Glutamatergic neuron (in vitro differentiated cells): ENCODE measurements around the gene VCX2. TPM values are rescaled to one million over a fixed set of nuclear protein-coding genes. Genes with fewer than 3 reads are reported as not detected.

Experiments
- DNase-seq: peaks from one replicate; pipeline ENCODE4 v3.0.0; 2022
- H3K27ac Mint-ChIP-seq: one replicate; pipeline ENCODE4 v1.8.0; 2020; ENCODE audit warnings: mild to moderate bottlenecking, mixed read lengths, inconsistent platforms; ENCODE audit not compliant: unreplicated experiment
- H3K27me3 Mint-ChIP-seq: one replicate; pipeline ENCODE4 v1.8.0; 2020; ENCODE audit warnings: mild to moderate bottlenecking, moderate library complexity, mixed read lengths, inconsistent platforms; ENCODE audit not compliant: unreplicated experiment
- H3K36me3 Mint-ChIP-seq: one replicate; pipeline ENCODE4 v1.8.0; 2020; ENCODE audit warnings: mild to moderate bottlenecking, mixed read lengths, inconsistent platforms; ENCODE audit not compliant: unreplicated experiment
- H3K4me1 Mint-ChIP-seq: one replicate; pipeline ENCODE4 v1.8.0; 2020; ENCODE audit warnings: mild to moderate bottlenecking, low read depth, mixed read lengths, inconsistent platforms; ENCODE audit not compliant: unreplicated experiment
- H3K4me3 Mint-ChIP-seq: one replicate; pipeline ENCODE4 v1.8.0; 2020; ENCODE audit warnings: mild to moderate bottlenecking, mixed read lengths, inconsistent platforms; ENCODE audit not compliant: unreplicated experiment
- H3K9me3 Mint-ChIP-seq: one replicate; pipeline ENCODE4 v1.8.0; 2020; ENCODE audit warnings: mild to moderate bottlenecking, moderate library complexity, mixed read lengths, inconsistent platforms; ENCODE audit not compliant: unreplicated experiment
- CTCF ChIP-seq: fragments of 200-600 bp; sonication (generic); IDR thresholded peaks from one replicate; pipeline ENCODE4 v1.5.0; 2021; ENCODE audit not compliant: partially characterized antibody, unreplicated experiment
- total RNA-seq: library from RNA; stranded (reverse); fragmentation: NEBNext Ultra II Directional; extraction: Animal tissue kit (Norgen Biotek cat#: 25700); gene quantifications from one replicate; pipeline ENCODE4 v1.2.1, GENCODE V29; 2021; ENCODE audit not compliant: unreplicated experiment

The VCX2 gene
- total RNA-seq, 1 donor from 2014 or later, result not detected

DNA sequence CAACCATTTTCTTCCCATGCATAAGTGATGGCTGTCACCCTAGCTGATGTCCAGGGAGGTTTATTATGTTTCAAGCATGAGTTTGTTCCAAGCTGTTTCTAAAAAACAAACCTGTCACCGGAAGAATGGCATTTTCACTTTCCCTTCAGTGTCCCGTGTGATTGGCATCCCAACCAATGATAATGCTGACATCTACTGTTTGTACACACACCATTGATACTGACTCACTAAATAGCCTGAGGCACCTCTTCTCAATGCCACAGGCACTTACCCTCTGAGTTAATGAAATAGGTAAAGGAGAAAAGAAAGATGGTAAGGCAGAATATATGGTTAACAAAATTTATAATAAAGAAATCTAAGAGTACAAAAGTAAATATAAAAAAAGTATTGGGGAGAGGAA lies 23.1 kb upstream of the VCX2 start:
- peaks cover 3% of the 10 kb centered on the region for H3K4me1 Mint-ChIP-seq
- TF ChIP-seq CTCF, result no peak
- DNase-seq, result no peak
- H3K4me3 Mint-ChIP-seq, result no peak overlapping the region
- no peak overlapping the region for H3K27ac Mint-ChIP-seq
- H3K27me3 Mint-ChIP-seq, result no peaks in the 10 kb centered on the region
- no peaks in the 10 kb centered on the region for H3K36me3 Mint-ChIP-seq
- H3K9me3 Mint-ChIP-seq, result no peaks in the 10 kb centered on the region

- no peak for DNase-seq
- Mint-ChIP-seq H3K4me3 (no peak overlapping the region), H3K36me3 (no peaks in the 10 kb centered on the region), H3K27ac (no peak overlapping the region), H3K27me3 (no peaks in the 10 kb centered on the region), H3K4me1 (peaks cover 3% of the 10 kb centered on the region), H3K9me3 (no peaks in the 10 kb centered on the region)
- TF ChIP-seq CTCF, result no peak
These were observed 21.2 kb upstream of the VCX2 start for GRCh38 chrX:8192276-8192675.

DNA sequence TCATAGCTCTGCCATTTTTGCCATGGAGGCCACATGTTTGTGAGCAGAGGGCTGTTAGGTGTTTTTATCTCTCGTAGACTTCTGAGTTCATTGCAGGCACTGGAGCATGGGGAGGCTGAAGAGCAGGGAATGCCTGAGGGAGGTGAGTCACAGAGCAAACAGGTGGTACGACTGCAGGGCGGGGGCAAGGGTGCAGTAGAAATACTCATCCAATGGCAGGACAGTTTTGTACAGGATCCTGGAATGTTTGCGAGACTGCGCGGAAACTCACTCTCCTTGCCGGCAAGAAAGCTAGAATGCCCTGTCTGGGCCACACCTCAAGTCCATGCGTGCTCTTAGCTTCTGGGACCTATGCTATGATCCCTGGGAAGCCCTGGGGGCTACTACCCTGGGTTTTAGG lies 20.0 kb upstream of the VCX2 start:
- Mint-ChIP-seq H3K36me3 (no peaks in the 10 kb centered on the region), H3K27me3 (no peaks in the 10 kb centered on the region), H3K4me1 (peaks cover 5% of the 10 kb centered on the region), H3K27ac (no peak overlapping the region), H3K9me3 (no peaks in the 10 kb centered on the region), H3K4me3 (no peak overlapping the region)
- TF ChIP-seq CTCF, result no peak
- DNase-seq, result no peak

DNA sequence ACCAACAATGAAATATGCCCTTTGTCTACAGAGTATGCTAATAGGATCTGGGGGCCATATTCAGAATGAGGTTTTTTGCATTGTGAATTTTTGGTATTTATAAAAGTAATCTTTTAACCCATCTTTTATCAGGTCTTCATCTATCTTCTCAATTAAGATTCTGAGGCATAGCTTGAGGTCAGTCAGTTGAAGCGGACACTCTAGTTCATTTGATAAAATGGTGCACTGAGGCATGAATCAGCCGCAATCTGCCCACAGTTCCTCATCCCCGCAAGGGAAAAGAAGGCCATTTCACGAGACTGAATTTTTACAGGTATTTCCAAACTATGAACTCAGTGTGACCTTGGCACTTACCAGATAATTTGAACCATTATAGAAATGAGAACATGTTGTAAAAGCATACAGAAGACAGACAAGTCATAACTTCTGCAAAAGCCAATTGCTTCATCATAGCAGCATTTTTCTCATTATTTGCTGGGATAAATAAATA lies 19.3 kb upstream of the VCX2 start:
- no peak for TF ChIP-seq CTCF
- H3K4me1 Mint-ChIP-seq, result peaks cover 5% of the 10 kb centered on the region
- no peak overlapping the region for H3K27ac Mint-ChIP-seq
- no peaks in the 10 kb centered on the region for H3K9me3 Mint-ChIP-seq
- no peak for DNase-seq
- no peaks in the 10 kb centered on the region for H3K36me3 Mint-ChIP-seq
- no peaks in the 10 kb centered on the region for H3K27me3 Mint-ChIP-seq
- H3K4me3 Mint-ChIP-seq, result no peak overlapping the region

DNA sequence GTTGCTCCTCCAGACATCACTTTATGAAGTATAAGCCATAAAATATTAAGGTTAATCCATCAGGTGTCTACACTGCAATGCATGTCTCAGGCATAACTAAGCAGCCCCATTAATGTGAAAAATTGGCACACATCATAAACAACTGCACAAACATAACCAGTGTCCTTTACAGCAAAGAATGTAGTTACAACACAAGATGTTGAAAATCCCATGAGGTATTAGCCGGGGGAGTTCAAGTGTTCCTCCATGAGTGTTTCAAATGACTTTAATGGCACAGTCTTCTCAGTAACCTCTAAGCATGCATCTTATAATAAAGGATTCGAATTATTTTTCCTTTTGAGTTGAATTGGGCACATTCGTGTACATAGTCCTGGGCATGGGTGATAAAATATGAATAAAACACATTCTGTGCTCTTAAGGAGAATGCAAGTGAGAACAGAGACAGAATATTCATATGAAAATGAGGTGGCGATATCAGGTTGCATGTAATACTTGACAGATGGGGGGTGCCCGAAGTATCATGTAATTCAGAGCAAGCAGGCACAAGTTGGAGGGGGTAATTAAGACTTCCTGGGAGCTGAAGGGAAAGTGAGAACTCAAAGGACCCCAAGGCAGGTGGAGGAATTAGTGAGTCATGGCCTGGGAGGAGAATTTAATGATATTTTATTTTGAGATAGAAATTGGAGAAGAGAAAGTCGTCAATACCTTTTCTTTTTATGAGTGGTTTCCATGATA lies 18.2 kb upstream of the VCX2 start:
- no peak for DNase-seq
- Mint-ChIP-seq H3K27me3 (no peaks in the 10 kb centered on the region), H3K36me3 (no peaks in the 10 kb centered on the region), H3K27ac (no peak overlapping the region), H3K4me3 (no peak overlapping the region), H3K9me3 (no peaks in the 10 kb centered on the region), H3K4me1 (peaks cover 5% of the 10 kb centered on the region)
- no peak for TF ChIP-seq CTCF
